Liver (tissue), 9 donors: ENCODE results near the gene ITCH. TPM values are rescaled to one million over a fixed set of nuclear protein-coding genes. Genes with fewer than 3 reads are reported as not detected.
"Not testable (repeated sequence)": the region's sequence is repeated elsewhere in the genome, so short reads cannot be mapped to it uniquely, and the experiment has no call there.

Experiments used
- DNase-seq: peaks from one replicate; pipeline ENCODE4 v3.0.0-alpha.2; 2017; ENCODE audit warnings: low spot score
- H3K27ac ChIP-seq, 2 donors: one replicate each; pipeline ENCODE4 v1.7.0; 2013; ENCODE audit warnings: inconsistent platforms in 2 of 2, low read length in 2 of 2, control low read depth in 1 of 2, low read depth in 1 of 2, mild to moderate bottlenecking in 1 of 2
- H3K27me3 ChIP-seq, 4 donors: one replicate each; pipeline versions ENCODE4 v1.6.1 to v1.7.0; 2013; ENCODE audit warnings: low read length in 3 of 4, inconsistent platforms in 1 of 4, mild to moderate bottlenecking in 1 of 4, moderate library complexity in 1 of 4; ENCODE audit not compliant: control insufficient read depth in 4 of 4, insufficient read depth in 4 of 4
- H3K36me3 ChIP-seq, 4 donors: one replicate each; pipeline versions ENCODE4 v1.6.1 to v1.7.0; 2013; ENCODE audit warnings: low read length in 3 of 4, mild to moderate bottlenecking in 3 of 4, low read depth in 1 of 4, moderate library complexity in 1 of 4; ENCODE audit not compliant: control insufficient read depth in 4 of 4, insufficient read depth in 3 of 4
- H3K4me1 ChIP-seq, 4 donors: one replicate each; pipeline versions ENCODE4 v1.6.1 to v1.7.0; 2013; ENCODE audit warnings: low read length in 3 of 4, mild to moderate bottlenecking in 3 of 4, moderate library complexity in 1 of 4; ENCODE audit not compliant: control insufficient read depth in 4 of 4, insufficient read depth in 4 of 4
- H3K4me3 ChIP-seq, 3 donors: one replicate each; pipeline versions ENCODE4 v1.6.1 to v1.7.0; 2013; ENCODE audit warnings: low read length in 3 of 3, control low read depth in 1 of 3, low read depth in 1 of 3, mild to moderate bottlenecking in 1 of 3
- H3K9ac ChIP-seq, 2 donors: one replicate each; pipeline ENCODE4 v1.7.0; 2013; ENCODE audit warnings: low read length in 2 of 2, mild to moderate bottlenecking in 2 of 2, moderate library complexity in 2 of 2, control low read depth in 1 of 2, low read depth in 1 of 2
- H3K9me3 ChIP-seq, 4 donors: one replicate each; pipeline versions ENCODE4 v1.6.1 to v1.7.0; 2013; ENCODE audit warnings: low read length in 3 of 4; ENCODE audit not compliant: control insufficient read depth in 4 of 4
- ATF3 ChIP-seq: IDR thresholded peaks from 2 replicates; pipeline ENCODE4 v1.6.1; 2016; ENCODE audit warnings: antibody characterized with exemption
- EGR1 ChIP-seq, 2 donors: IDR thresholded peaks; 2 replicates each; pipeline ENCODE4 v1.6.1; 2016 to 2018; ENCODE audit warnings: antibody characterized with exemption in 2 of 2, low read depth in 2 of 2
- FOXA1 ChIP-seq: IDR thresholded peaks from 2 replicates; pipeline ENCODE4 v1.6.1; 2016; ENCODE audit warnings: antibody characterized with exemption
- FOXA2 ChIP-seq: IDR thresholded peaks from 2 replicates; pipeline ENCODE4 v1.6.1; 2016; ENCODE audit warnings: antibody characterized with exemption
- GABPA ChIP-seq, 2 donors: IDR thresholded peaks in 1 of 2; conservative IDR thresholded peaks in 1 of 2; 2 replicates each; pipeline ENCODE4 v1.6.1; 2016; ENCODE audit warnings: antibody characterized with exemption in 2 of 2, mild to moderate bottlenecking in 1 of 2, moderate library complexity in 1 of 2
- HNF4A ChIP-seq, 2 donors: conservative IDR thresholded peaks; 2 replicates each; pipeline ENCODE4 v1.6.1; 2016; ENCODE audit warnings: antibody characterized with exemption in 2 of 2, mild to moderate bottlenecking in 2 of 2
- HNF4G ChIP-seq: IDR thresholded peaks from 2 replicates; pipeline ENCODE4 v1.6.1; 2016; ENCODE audit warnings: antibody characterized with exemption
- JUND ChIP-seq, 2 donors: IDR thresholded peaks; 2 replicates each; pipeline ENCODE4 v1.6.1; 2016; ENCODE audit warnings: antibody characterized with exemption in 2 of 2
- MAX ChIP-seq: IDR thresholded peaks from 2 replicates; pipeline ENCODE4 v1.6.1; 2016; ENCODE audit warnings: antibody characterized with exemption
- NR2F2 ChIP-seq: IDR thresholded peaks from 2 replicates; pipeline ENCODE4 v1.6.1; 2016; ENCODE audit warnings: antibody characterized with exemption
- RAD21 ChIP-seq, 2 donors: IDR thresholded peaks; 2 replicates each; pipeline ENCODE4 v1.6.1; 2016; ENCODE audit warnings: antibody characterized with exemption in 2 of 2, mild to moderate bottlenecking in 2 of 2
- REST ChIP-seq: IDR thresholded peaks from 2 replicates; pipeline ENCODE4 v1.6.1; 2016; ENCODE audit warnings: antibody characterized with exemption, mild to moderate bottlenecking
- RXRA ChIP-seq, 2 donors: IDR thresholded peaks; 2 replicates each; pipeline ENCODE4 v1.6.1; 2017 to 2018; ENCODE audit warnings: antibody characterized with exemption in 2 of 2, mild to moderate bottlenecking in 1 of 2
- SP1 ChIP-seq: IDR thresholded peaks from 2 replicates; pipeline ENCODE4 v1.6.1; 2018; ENCODE audit warnings: antibody characterized with exemption, mild to moderate bottlenecking
- TAF1 ChIP-seq: conservative IDR thresholded peaks from 2 replicates; pipeline ENCODE4 v1.6.1; 2016; ENCODE audit warnings: antibody characterized with exemption, mild to moderate bottlenecking
- YY1 ChIP-seq: IDR thresholded peaks from 2 replicates; pipeline ENCODE4 v1.6.1; 2016; ENCODE audit warnings: antibody characterized with exemption, mild to moderate bottlenecking
- ZBTB33 ChIP-seq: IDR thresholded peaks from 2 replicates; pipeline ENCODE4 v1.6.1; 2016; ENCODE audit warnings: antibody characterized with exemption
- WGBS: extraction: QIAGEN DNeasy Blood & Tissue Kit; methylation state at CpG from one replicate; pipeline ENCODE4 v1.1.7; 2013; 5-methylcytosine and 5-hydroxymethylcytosine counted together
- polyA plus RNA-seq, 2 donors: library from polyadenylated mRNA; stranded (reverse) in 1 of 2; unstranded in 1 of 2; fragments of 200-250 nt in 1 of 2; fragments of >200 nt in 1 of 2; fragmentation: Nextera tagmentation in 1 of 2; extraction: Ambion mirVana in 1 of 2; gene quantifications; one replicate each; pipeline versions ENCODE4 v1.2.1 to v1.2.3, GENCODE V29; 2013 to 2015
- total RNA-seq, 2 donors: library from RNA; depleted of rRNA; stranded (reverse); fragments of >200 nt; gene quantifications; one replicate each; pipeline ENCODE4 v1.2.3, GENCODE V29; 2014
- donor health status: healthy.
- donor health status: healthy.
- donor health status: healthy.
- donor health status: healthy.
- donor health status: healthy.

Gene ITCH
- total and polyA plus RNA-seq, 4 donors: 14.3 to 85.3 (median 25.8) TPM

DNA sequence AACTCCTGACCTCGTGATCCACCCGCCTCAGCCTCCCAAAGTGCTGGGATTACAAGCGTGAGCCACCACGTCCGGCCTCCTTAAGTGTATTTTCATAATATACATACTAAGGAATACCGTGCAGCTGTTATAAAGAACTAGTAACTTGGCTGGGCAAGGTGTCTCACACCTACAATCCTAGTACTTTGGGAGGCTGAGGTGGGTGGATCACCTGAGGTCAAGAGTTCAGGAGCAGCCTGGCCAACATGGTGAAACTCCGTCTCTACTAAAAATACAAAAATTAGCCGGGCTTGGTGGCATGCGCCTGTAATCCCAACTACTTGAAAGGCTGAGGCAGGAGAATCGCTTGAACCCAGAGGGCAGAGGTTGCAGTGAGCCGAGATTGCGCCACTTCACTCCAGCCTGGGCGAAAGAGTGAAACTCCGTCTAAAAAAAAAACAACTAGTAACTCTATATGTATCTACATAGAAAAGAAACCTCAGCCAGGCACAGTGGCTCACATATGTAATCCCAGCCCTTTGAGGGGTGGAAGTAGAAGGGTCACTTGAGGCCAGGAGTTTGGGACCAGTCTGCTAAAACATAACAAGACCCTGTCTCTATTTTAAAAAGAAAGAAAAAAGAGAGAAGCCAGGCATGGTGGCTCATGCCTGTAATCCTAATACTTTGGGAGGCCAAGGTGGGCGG is 32.1 kb upstream of the ITCH start:
- DNase-seq: not testable (repeated sequence)

GRCh38 chr20:34331838-34332237 is 31.2 kb upstream of the ITCH start:
- WGBS: 95% methylated on average over 7 of the region's 7 CpGs
- Histone ChIP-seq H3K4me1 (peaks cover 0 to 4% (median 2%) of the 10 kb centered on the region in 4 donors), H3K9ac (no peak overlapping the region), H3K36me3 (no peaks in the 10 kb centered on the region), H3K9me3 (no peaks in the 10 kb centered on the region), H3K27ac (no peak overlapping the region), H3K4me3 (no peak overlapping the region), H3K27me3 (no peaks in the 10 kb centered on the region)
- no peak for TF ChIP-seq FOXA1
- TF ChIP-seq NR2F2: no peak
- TF ChIP-seq REST: no peak
- no peak for TF ChIP-seq SP1
- TF ChIP-seq RXRA (IDR thresholded peaks at IDR 0.05): no peak
- TF ChIP-seq HNF4G: no peak
- no peak for TF ChIP-seq HNF4A (conservative IDR thresholded peaks at IDR 0.05)
- no peak for TF ChIP-seq GABPA (IDR thresholded peaks at IDR 0.05 in 1 of 2, conservative IDR thresholded peaks at IDR 0.05 in 1 of 2)
- TF ChIP-seq ATF3: no peak
- TF ChIP-seq JUND (IDR thresholded peaks at IDR 0.05): no peak
- no peak for TF ChIP-seq MAX
- no peak for TF ChIP-seq ZBTB33
- TF ChIP-seq TAF1: no peak
- no peak for TF ChIP-seq RAD21 (IDR thresholded peaks at IDR 0.05)
- TF ChIP-seq FOXA2: no peak
- TF ChIP-seq EGR1 (IDR thresholded peaks at IDR 0.05; ENCODE audit: low read depth in 2 of 2): no peak
- no peak for TF ChIP-seq YY1
- no peak for DNase-seq

More for the DNA sequence above, 32.1 kb upstream of the ITCH start:
- H3K27me3 ChIP-seq, H3K27ac ChIP-seq, H3K9me3 ChIP-seq, H3K36me3 ChIP-seq, H3K9ac ChIP-seq, H3K4me3 ChIP-seq, H3K4me1 ChIP-seq: not testable (repeated sequence)
- TF ChIP-seq SP1: peak; percentile 66
- peak; percentile 7 for TF ChIP-seq FOXA1
- peak; percentile 77 to 83 for TF ChIP-seq RXRA (IDR thresholded peaks at IDR 0.05)
- TF ChIP-seq HNF4A (conservative IDR thresholded peaks at IDR 0.05): peak; percentile 92 to 94
- peak; percentile 36 to 61 for TF ChIP-seq JUND (IDR thresholded peaks at IDR 0.05)
- peak; percentile 43 for TF ChIP-seq ATF3
- TF ChIP-seq HNF4G: peak; percentile 52
- peak; percentile 33 to 36 for TF ChIP-seq RAD21 (IDR thresholded peaks at IDR 0.05)
- 63% methylated on average over 15 of the region's 15 CpGs for WGBS
